ENCODE measurements around the gene CAPN8. TPM values are rescaled to one million over a fixed set of nuclear protein-coding genes. Genes with fewer than 3 reads are reported as not detected.

Gene CAPN8
- total RNA-seq, 1 donor from 2014 or later: 83.5 TPM

DNA sequence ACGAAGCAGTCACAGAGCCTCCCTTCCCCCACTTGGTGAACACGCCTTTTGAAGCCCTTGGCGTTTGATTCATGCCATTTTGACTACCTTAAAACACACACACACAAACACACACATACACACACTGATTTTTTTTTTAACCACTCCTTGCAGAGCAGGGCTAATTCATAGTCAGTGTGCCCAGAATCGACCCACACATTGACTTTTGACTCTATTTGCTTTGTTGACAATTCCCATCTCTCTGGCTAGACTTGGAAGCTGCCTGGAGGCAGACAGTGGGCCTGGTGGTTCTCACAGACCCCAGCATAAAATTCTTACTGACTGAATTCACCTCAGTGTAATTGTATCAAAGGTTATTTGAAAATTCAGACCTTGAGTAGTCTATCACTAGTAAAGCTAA, 30.3 kb downstream of the CAPN8 start:
- Histone ChIP-seq H3K9me3 (no peaks in the 10 kb centered on the region), H3K27me3 (no peaks in the 10 kb centered on the region), H3K4me1 (no peaks in the 10 kb centered on the region), H3K36me3 (no peaks in the 10 kb centered on the region), H3K4me3 (no peak overlapping the region), H3K27ac (no peak overlapping the region)
- DNase-seq (no peak), ATAC-seq (no peak)
- intact Hi-C loops (cut with DNase I): no loop called here
- no peak for TF ChIP-seq CTCF (IDR thresholded peaks at IDR 0.05)

- intact Hi-C loops (cut with DNase I): no loop called here
- H3K4me3 ChIP-seq: no peak overlapping the region
- H3K36me3 ChIP-seq: no peaks in the 10 kb centered on the region
- ATAC-seq (no peak), DNase-seq (no peak)
- H3K9me3 ChIP-seq: no peaks in the 10 kb centered on the region
- no peaks in the 10 kb centered on the region for H3K4me1 ChIP-seq
- no peaks in the 10 kb centered on the region for H3K27me3 ChIP-seq
- TF ChIP-seq CTCF (IDR thresholded peaks at IDR 0.05): no peak
- no peak overlapping the region for H3K27ac ChIP-seq
Measured at GRCh38 chr1:223634423-223634822, 31.1 kb downstream of the CAPN8 start.

DNA sequence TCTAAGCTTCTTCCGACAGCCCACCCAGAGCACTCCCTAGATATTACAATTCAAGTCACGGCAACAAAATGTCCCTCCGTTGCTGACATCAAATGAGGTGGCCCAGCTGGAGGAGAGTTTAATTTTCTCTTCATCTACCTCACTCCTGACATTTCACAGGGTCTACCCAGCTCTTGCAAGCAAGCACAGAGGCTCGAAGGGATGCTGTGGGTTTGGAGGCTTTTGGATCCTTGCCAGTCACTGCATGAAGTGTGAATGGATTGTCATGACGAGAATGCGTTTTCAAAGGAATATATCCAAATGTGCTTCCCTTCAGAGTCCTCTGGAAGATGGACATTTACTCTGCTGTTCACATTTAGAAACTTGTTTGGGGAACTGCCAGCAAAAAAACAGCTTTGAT, 33.5 kb downstream of the CAPN8 start:
- intact Hi-C loops (cut with DNase I): no loop called here
- TF ChIP-seq CTCF (IDR thresholded peaks at IDR 0.05): no peak
- Histone ChIP-seq H3K4me3 (no peak overlapping the region), H3K27ac (no peak overlapping the region), H3K4me1 (no peaks in the 10 kb centered on the region), H3K27me3 (no peaks in the 10 kb centered on the region), H3K36me3 (no peaks in the 10 kb centered on the region), H3K9me3 (no peaks in the 10 kb centered on the region)
- DNase-seq: no peak
- no peak for ATAC-seq

DNA sequence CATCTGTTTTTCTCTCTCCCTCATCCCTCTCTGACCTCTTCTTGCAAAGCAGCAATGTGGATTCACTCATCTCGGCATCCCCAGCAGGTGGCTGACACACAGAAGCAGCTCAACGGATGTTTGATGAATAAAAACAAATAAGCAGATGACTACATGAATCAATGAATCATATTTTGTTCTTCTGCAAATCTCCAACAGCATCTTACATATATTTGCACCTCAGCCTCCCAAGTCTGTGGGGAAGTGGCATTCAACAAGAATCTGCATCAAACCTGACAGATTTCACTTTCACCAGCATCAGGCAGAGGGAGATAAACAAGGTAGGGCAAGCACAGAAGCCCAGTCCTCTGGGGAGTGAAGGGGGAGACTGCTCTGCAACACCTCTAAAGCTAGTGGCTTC, 34.0 kb downstream of the CAPN8 start:
- intact Hi-C loops (cut with DNase I): no loop called here
- no peak for ATAC-seq
- Histone ChIP-seq H3K9me3 (no peaks in the 10 kb centered on the region), H3K4me1 (no peaks in the 10 kb centered on the region), H3K27ac (no peak overlapping the region), H3K36me3 (no peaks in the 10 kb centered on the region), H3K27me3 (no peaks in the 10 kb centered on the region), H3K4me3 (no peak overlapping the region)
- no peak for DNase-seq
- TF ChIP-seq CTCF (IDR thresholded peaks at IDR 0.05): no peak

DNA sequence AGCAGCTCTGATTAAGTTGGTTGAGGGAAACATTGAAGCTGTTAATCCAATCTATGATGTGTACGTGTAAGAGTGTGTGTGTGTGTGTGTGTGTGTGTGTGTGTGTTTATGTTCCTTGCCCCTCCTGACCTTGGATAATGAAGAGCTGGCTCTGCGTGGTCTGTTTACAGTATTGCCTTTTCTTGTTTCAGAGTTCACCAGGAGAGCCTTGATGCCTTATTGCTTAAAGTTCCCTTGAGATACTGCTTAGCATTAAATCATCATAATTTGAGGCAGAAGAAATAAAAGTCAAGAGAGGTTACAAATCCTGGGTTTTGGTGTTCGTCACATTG, 36.4 kb downstream of the CAPN8 start:
- H3K4me3 ChIP-seq: no peak overlapping the region
- TF ChIP-seq CTCF (IDR thresholded peaks at IDR 0.05): no peak

More for the DNA sequence above, 36.4 kb downstream of the CAPN8 start:
- DNase-seq (no peak), ATAC-seq (no peak)
- Histone ChIP-seq H3K36me3 (no peaks in the 10 kb centered on the region), H3K27me3 (no peaks in the 10 kb centered on the region), H3K4me1 (no peaks in the 10 kb centered on the region), H3K27ac (no peak overlapping the region), H3K9me3 (no peaks in the 10 kb centered on the region)
- intact Hi-C loops (cut with DNase I): no loop called here

All from upper lobe of right lung (tissue), 1 donor.